GM18498 (cell line): ENCODE measurements around the gene RAPGEF6.
"Not testable (repeated sequence)": the region's sequence is repeated elsewhere in the genome, so short reads cannot be mapped to it uniquely, and the experiment has no call there.

Source experiments
- ATAC-seq: cut with Tn5 transposase; IDR thresholded peaks from one replicate; pipeline ENCODE4 v1.9.1; 2021; ENCODE audit warnings: mild to moderate bottlenecking, moderate library complexity; ENCODE audit not compliant: unreplicated experiment

Gene RAPGEF6

DNA sequence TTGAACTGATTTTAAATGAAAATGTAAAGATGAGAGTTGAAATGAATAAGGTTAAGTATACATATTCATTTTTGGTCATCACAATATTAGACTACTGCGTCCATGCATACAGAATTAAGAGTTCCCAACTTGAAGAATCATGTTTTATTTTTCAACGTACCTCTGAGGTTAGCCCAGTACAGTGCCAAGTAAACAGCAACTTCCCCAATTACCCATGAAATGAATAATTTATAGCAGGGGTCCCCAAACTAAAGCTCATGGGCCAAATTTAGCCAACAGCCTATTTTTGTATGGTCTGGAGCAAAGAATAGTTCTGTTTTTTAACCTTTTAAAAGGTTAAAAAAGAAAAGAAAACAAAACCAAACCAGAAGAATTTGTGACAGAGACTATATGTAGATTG is 203.2 kb downstream of the RAPGEF6 start:
- ATAC-seq = no peak

DNA sequence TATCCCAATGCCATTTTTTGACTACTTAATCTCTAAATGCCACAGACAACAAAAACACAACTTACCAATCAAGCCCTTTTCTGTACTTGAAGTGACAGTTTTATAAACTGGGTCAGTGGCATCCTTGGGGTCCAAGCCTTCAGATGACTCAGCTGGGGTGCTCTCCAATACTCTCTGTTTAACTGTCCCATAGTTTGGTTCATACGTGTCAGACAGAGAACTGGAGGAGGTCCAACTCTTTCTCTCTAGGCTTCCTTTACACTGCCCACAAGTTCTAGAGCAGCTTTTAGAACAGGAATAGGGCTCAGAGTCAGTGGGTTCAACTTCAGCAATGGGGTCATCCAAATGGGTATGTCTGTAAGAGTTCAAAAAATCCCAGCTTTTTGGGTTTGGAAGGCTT is 204.2 kb downstream of the RAPGEF6 start:
- ATAC-seq = no peak

DNA sequence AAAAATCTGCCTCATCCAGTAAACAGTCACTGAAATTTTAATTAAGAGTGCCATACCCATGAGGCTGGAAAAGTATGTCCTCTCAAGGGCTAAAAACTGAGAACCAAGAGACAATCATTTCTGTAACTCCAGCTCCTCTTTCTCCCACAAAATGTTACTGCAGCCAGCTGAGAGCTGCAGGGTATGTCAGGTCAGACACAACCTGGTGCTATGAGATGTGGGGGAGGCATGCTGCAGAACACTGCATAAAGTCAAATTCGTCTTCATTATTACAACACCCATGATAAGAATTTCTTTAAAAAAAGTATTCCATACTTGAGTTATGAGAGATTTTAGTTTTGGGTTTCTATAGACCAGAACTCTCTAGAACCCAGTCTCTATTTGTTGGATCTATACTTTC is 209.0 kb downstream of the RAPGEF6 start:
- ATAC-seq = no peak

GRCh38 chr5:131423056-131423455 is 212.0 kb downstream of the RAPGEF6 start:
- no peak for ATAC-seq

GRCh38 chr5:131419877-131420276 is 215.2 kb downstream of the RAPGEF6 start:
- no peak for ATAC-seq

DNA sequence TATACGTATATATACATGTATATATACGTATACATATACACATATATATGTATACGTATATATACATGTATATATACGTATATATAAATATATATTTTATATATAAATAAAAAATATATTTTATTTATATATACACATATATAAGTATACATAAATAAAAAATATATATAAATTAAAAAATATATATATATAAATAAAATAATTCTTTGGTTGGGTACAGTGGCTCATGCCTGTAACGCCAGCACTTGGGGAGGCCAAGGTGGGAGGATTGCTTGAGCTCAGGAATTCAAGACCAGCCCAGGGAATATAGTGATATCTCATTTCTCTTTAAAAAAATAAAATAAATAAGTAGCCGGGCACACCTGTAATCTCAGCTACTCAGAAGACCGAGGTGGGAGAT is 216.2 kb downstream of the RAPGEF6 start:
- ATAC-seq = no peak

DNA sequence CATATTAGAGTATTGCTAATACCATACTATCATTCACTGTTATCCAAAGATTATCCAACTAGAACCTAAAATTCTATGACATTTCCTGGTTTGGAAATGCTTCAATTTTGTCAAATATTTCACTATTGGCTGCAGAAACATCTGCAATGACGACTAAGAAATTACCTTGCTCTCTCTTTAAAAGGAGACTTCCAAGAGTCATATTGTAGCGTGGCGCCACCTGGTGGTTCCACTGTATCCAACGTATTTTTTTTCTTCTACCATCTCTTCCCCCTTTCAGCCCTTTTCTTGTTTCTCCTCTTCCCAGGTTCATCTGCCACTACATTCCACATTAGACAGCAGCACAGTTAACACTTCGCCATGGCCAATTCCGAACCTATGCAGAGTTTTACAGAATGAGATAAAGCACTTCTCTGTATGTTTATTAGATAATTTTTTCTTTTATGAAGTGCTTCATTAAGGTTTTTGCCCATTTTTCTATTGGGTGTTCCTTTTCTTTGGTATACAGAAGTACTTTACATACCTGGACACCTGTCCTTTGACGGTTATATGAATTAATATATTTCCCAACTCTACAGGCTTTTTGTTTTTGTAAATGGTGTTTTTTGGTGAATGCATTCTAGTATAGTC is 217.7 kb downstream of the RAPGEF6 start:
- ATAC-seq = peak; percentile 46

GRCh38 chr5:131416729-131417128 is 218.3 kb downstream of the RAPGEF6 start:
- ATAC-seq = peak; percentile 87

- ATAC-seq = peak; percentile 67
Measured at GRCh38 chr5:131413605-131414559, 221.1 kb downstream of the RAPGEF6 start.

GRCh38 chr5:131406975-131407638 is 227.9 kb downstream of the RAPGEF6 start:
- no peak for ATAC-seq

DNA sequence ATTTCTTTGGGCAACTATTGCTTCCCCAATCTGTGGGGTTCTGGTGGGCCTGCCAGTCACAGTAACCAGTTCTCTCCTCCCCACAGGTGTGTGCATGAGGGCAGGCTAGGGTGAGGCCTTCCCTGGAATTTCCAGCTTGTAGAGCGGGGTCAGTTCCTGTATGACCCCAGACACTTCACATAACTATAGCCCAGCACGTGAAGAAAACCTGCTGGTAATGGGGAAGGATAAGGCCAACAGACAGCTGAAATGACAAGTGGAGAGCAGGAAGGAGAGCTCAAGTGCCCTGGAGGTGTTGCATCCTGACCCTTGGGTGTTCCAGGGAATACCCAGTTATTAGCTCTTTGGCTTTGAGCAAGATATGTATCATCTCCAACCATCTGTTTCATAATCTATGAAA is 229.0 kb downstream of the RAPGEF6 start:
- no peak for ATAC-seq

DNA sequence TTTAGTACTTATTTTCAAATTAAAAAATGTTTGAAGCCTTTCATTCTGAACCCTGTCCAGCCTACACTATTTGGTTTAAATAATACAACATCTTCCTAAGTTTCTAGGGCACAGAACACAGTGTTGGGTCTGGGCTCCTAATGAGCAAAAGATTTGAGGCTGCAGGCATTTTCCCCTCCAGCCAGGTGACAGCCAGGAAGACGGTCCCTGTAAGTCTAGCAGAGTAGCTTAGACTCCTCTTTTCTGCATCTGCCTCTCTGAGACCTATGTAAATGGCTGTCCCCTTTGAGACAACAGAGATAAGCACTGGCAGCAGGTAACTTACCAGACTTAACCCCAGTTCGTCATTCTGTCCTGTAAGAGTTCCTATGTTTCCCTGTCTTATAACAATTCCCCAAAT is 229.4 kb downstream of the RAPGEF6 start:
- ATAC-seq = no peak

- no peak for ATAC-seq
Measured at GRCh38 chr5:131400585-131400984, 234.4 kb downstream of the RAPGEF6 start.

GRCh38 chr5:131399007-131399406 is 236.0 kb downstream of the RAPGEF6 start:
- ATAC-seq = not testable (repeated sequence)

DNA sequence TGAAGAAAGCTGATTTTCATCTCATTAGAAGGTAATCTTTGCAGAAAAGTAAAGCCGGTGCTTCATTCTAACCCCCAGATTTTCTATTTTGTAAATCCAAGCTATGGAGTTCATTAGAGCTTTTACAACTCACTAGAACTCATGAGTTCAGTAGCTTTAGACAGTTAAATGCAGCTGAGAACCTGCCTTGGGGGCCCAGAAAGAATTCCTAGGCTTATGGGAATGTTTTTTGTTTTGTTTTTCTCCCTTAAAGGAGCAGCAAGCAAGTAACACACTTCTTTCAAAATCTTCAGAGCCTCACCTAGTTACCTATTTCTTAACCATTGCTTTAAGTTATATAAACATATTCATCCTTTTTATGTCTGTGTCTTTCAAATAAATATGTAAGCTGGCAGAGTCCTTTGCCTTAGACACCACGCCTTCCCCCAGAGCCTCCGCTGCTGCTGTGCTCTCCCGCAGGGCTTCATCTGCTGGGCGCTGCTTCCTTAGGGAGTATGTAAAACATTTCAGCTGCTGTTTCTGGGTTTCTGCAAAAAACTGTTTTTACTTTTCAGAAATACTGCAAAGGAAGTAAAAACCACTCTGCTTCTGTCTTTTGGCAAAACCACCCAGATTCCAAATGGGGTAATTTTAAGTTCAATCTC is 238.3 kb downstream of the RAPGEF6 start:
- no peak for ATAC-seq

- peak; percentile 74 for ATAC-seq
Measured at GRCh38 chr5:131396015-131396414, 239.0 kb downstream of the RAPGEF6 start.

DNA sequence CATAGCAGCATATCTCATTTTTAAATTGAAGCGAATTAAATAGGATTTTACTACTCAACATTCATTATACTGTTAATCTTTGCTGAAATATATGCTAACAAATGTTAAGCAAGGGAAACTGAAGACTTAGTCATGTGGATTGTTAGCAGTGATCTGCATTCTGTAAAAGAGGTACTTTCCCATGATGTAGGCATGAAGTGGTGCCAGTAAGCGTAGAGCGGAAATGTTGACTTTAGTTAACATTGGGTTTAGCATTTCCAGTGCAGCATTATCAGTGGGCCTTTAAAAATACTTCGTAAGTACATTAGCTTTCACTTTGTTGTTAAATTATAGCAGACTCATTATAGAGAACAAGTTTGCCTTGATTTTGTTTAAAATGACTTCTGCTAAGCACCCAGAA is 240.9 kb downstream of the RAPGEF6 start:
- ATAC-seq = peak; percentile 76

DNA sequence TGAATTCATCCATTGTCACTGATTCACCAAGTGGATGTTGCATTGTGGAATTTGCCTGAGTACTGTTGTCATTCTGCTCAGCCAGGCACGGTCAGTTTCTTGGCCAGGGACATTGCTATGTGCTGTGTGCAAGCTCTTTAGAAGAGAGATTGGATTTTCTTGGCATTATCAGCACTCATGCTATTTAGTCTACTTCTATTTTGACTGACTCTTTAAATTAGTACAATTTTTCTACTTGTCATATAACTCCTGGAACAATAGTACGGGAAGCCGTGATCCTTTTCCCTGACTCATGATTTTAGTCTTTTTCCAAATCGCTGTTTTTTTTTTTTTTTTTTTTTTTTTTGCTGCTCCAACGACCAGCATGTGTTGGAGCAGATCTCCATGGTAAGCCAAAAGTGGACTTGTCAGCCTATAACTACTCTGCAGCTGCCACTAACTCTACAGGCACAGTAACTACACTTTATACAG is 241.5 kb downstream of the RAPGEF6 start:
- no peak for ATAC-seq

- no peak for ATAC-seq
Measured at GRCh38 chr5:131392466-131393095, 242.4 kb downstream of the RAPGEF6 start.

DNA sequence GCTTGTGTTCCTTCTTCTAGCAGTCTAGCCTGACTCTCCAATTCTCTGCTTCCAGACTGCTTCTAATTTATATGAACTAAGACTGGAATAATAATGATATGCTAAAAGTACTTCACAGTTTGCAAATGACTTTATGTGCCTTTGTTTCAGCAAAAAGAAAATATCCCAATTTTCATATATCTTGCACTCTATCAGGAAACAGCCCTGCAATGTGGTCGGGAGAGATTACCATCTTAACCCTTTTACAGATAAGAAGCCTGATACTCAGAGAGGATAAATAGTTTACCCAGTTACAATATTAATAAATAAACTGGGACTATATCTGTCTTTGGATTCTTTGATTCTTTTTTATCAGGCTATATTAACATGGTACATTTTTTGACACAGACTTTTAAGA is 245.2 kb downstream of the RAPGEF6 start:
- no peak for ATAC-seq
